NCI-H460 (cell line): ENCODE results near the gene TRAPPC14. TPM values are rescaled to one million over a fixed set of nuclear protein-coding genes. Genes with fewer than 3 reads are reported as not detected.

Experiments used
- total RNA-seq: library from RNA; depleted of rRNA; stranded (reverse); fragments of >200 nt; shearing (Covaris generic); gene quantifications from 2 replicates; pipeline ENCODE4 v1.2.3, GENCODE V29; 2014; rRNA removed

The TRAPPC14 gene
- total RNA-seq, 1 experiment from 2014 or later, result 10.2 TPM

Other genes with a start within 250 kb of the TRAPPC14 start
- 31.3 and 39.0 TPM in 2 replicates for gene TRIM4, start 239.2 kb downstream of the TRAPPC14 start, total RNA-seq
- not detected in 2 replicates for gene GJC3, start 229.1 kb downstream of the TRAPPC14 start, total RNA-seq
- not detected in 2 replicates for gene AZGP1, start 182.7 kb downstream of the TRAPPC14 start, total RNA-seq
- gene ZKSCAN1, start 143.1 kb downstream of the TRAPPC14 start, total RNA-seq, result 16.1 and 19.9 TPM in 2 replicates
- gene ZSCAN21, start 108.9 kb downstream of the TRAPPC14 start, total RNA-seq, result 12.6 and 13.5 TPM in 2 replicates
- 29.1 and 30.5 TPM in 2 replicates for gene ZNF3, start 77.0 kb downstream of the TRAPPC14 start, total RNA-seq
- gene COPS6, start 69.8 kb downstream of the TRAPPC14 start, total RNA-seq, result 59.3 and 73.8 TPM in 2 replicates
- gene MCM7, start 57.3 kb downstream of the TRAPPC14 start, total RNA-seq, result 88.4 and 91.0 TPM in 2 replicates
- gene AP4M1, start 57.1 kb downstream of the TRAPPC14 start, total RNA-seq, result 15.8 and 18.1 TPM in 2 replicates
- gene TAF6, start 39.4 kb downstream of the TRAPPC14 start, total RNA-seq, result 41.0 and 42.7 TPM in 2 replicates
- 4.7 and 6.9 TPM in 2 replicates for gene CNPY4, start 39.1 kb downstream of the TRAPPC14 start, total RNA-seq
- 0.69 and 0.89 TPM in 2 replicates for gene MBLAC1, start 31.8 kb downstream of the TRAPPC14 start, total RNA-seq
- 81.9 and 83.0 TPM in 2 replicates for gene LAMTOR4, start 9.8 kb downstream of the TRAPPC14 start, total RNA-seq
- gene GAL3ST4, start 9.9 kb upstream of the TRAPPC14 start, total RNA-seq, result 0.12 and 0.55 TPM in 2 replicates
- gene GPC2, start 18.7 kb upstream of the TRAPPC14 start, total RNA-seq, result 2.9 and 3.7 TPM in 2 replicates
- 0.05 TPM in 1 of 2 replicates, not detected in the other for gene STAG3, start 19.2 kb upstream of the TRAPPC14 start, total RNA-seq
- not detected in 2 replicates for gene PVRIG, start 61.2 kb upstream of the TRAPPC14 start, total RNA-seq
- not detected in 2 replicates for gene SPDYE3, start 149.0 kb upstream of the TRAPPC14 start, total RNA-seq
- gene PILRB, start 199.4 kb upstream of the TRAPPC14 start, total RNA-seq, result 19.9 and 22.5 TPM in 2 replicates
- 0.40 and 0.57 TPM in 2 replicates for gene PILRA, start 214.8 kb upstream of the TRAPPC14 start, total RNA-seq